H1 (cell line): ENCODE results near the gene RPS6KA6. TPM values are rescaled to one million over a fixed set of nuclear protein-coding genes. Genes with fewer than 3 reads are reported as not detected.

Experiments used
- CTCF ChIA-PET: fragments of 300-600 bp; sonication (Branson Sonifier 250); formaldehyde crosslinking; loops from one replicate; lab custom pipeline; 2021; ENCODE audit not compliant: partially characterized antibody; lab: Charles Lee
- POLR2A ChIA-PET: fragments of 300-600 bp; sonication (Branson Sonifier 250); formaldehyde crosslinking; loops from one replicate; lab custom pipeline; 2021; ENCODE audit warnings: inconsistent platforms; ENCODE audit not compliant: partially characterized antibody; lab: Charles Lee
- DNase-seq, 2 experiments: peaks; one replicate each; pipeline versions ENCODE4 v3.0.0 to v3.0.0-alpha.2; 2010 to 2022; ENCODE audit warnings: low spot score in 2 of 2, low read depth in 1 of 2, mixed read lengths in 1 of 2
- FAIRE-seq: peaks from 2 replicates; lab custom pipeline; 2011; peaks lifted over from hg19 to GRCh38; lab: Jason Lieb, UNC
- H2AFZ ChIP-seq: 2 replicates; pipeline ENCODE4 v1.8.1; 2012; ENCODE audit warnings: low read length, inconsistent platforms
- H2AK5ac ChIP-seq: 2 replicates; pipeline ENCODE4 v1.6.1; 2013; ENCODE audit warnings: low read depth, low read length
- H2BK120ac ChIP-seq: replicated peaks from 2 replicates; pipeline ENCODE3; 2013; ENCODE audit warnings: low read depth, low read length, inconsistent platforms
- H2BK12ac ChIP-seq: 2 replicates; pipeline ENCODE4 v1.6.1; 2013; ENCODE audit warnings: low read depth, low read length
- H2BK15ac ChIP-seq: 2 replicates; pipeline ENCODE4 v1.6.1; 2013; ENCODE audit warnings: low read length
- H2BK20ac ChIP-seq: 2 replicates; pipeline ENCODE4 v1.6.1; 2013; ENCODE audit warnings: low read length
- H2BK5ac ChIP-seq: 2 replicates; pipeline ENCODE4 v1.6.1; 2013; ENCODE audit warnings: low read depth, low read length
- H3K14ac ChIP-seq: 2 replicates; pipeline ENCODE4 v1.6.1; 2013; ENCODE audit warnings: inconsistent platforms; ENCODE audit not compliant: insufficient read length
- H3K18ac ChIP-seq: 2 replicates; pipeline ENCODE4 v1.6.1; 2013; ENCODE audit warnings: low read length; ENCODE audit errors: extremely low read depth
- H3K23ac ChIP-seq: 2 replicates; pipeline ENCODE4 v1.6.1; 2013; ENCODE audit warnings: inconsistent platforms; ENCODE audit not compliant: insufficient read length
- H3K23me2 ChIP-seq: 2 replicates; pipeline ENCODE4 v1.6.1; 2013; ENCODE audit warnings: low read depth, low read length
- H3K27ac ChIP-seq: 2 replicates; pipeline ENCODE4 v1.6.1; 2011; ENCODE audit warnings: low read depth, low read length, inconsistent platforms
- H3K27me3 ChIP-seq, 4 experiments: replicated peaks in 1 of 4; 1 replicate in 1 of 4; 2 replicates in 3 of 4; pipeline versions ENCODE4 v1.6.1 to v1.8.1; 2011 to 2013; ENCODE audit warnings: low read length in 3 of 4, mild to moderate bottlenecking in 3 of 4, inconsistent platforms in 2 of 4, mixed read lengths in 2 of 4, moderate library complexity in 1 of 4; ENCODE audit not compliant: control insufficient read depth in 3 of 4, insufficient read depth in 3 of 4; ENCODE audit errors: extremely low read depth in 1 of 4
- H3K36me3 ChIP-seq, 4 experiments: 2 replicates each; pipeline versions ENCODE4 v1.6.1 to v1.8.1; 2011 to 2013; ENCODE audit warnings: mild to moderate bottlenecking in 4 of 4, low read length in 3 of 4, moderate library complexity in 2 of 4, control low read depth in 1 of 4, inconsistent platforms in 1 of 4; ENCODE audit not compliant: insufficient read depth in 4 of 4, control insufficient read depth in 2 of 4
- H3K4ac ChIP-seq: replicated peaks from 2 replicates; pipeline ENCODE3; 2013; ENCODE audit warnings: low read length, low read depth, mixed read lengths, inconsistent platforms; ENCODE audit not compliant: insufficient read length
- H3K4me1 ChIP-seq, 4 experiments: replicated peaks in 1 of 4; 1 replicate in 1 of 4; 2 replicates in 3 of 4; pipeline versions ENCODE4 v1.6.1 to v1.8.1; 2011 to 2013; ENCODE audit warnings: low read length in 3 of 4, inconsistent platforms in 2 of 4, mixed read lengths in 1 of 4; ENCODE audit not compliant: insufficient read depth in 4 of 4, control insufficient read depth in 3 of 4
- H3K4me2 ChIP-seq, 2 experiments: 2 replicates each; pipeline versions ENCODE4 v1.6.1 to v1.8.1; 2011 to 2013; ENCODE audit warnings: low read depth in 2 of 2, low read length in 2 of 2, control low read depth in 1 of 2, inconsistent platforms in 1 of 2, mild to moderate bottlenecking in 1 of 2; ENCODE audit not compliant: insufficient read depth in 1 of 2
- H3K4me3 ChIP-seq, 4 experiments: fragments of 200-600, 300-600 bp in 1 of 4; sonication (generic), shearing (Covaris generic), sonication (Bioruptor Twin) in 1 of 4; 2 replicates each; pipeline versions ENCODE4 v1.5.1 to v1.8.1; 2011 to 2016; ENCODE audit warnings: low read length in 4 of 4, low read depth in 3 of 4, control low read depth in 2 of 4, inconsistent platforms in 2 of 4, mild to moderate bottlenecking in 2 of 4, mixed read lengths in 1 of 4, moderate library complexity in 1 of 4; ENCODE audit not compliant: insufficient read depth in 2 of 4; ENCODE audit errors: extremely low read depth in 1 of 4
- H3K56ac ChIP-seq: replicated peaks from 2 replicates; pipeline ENCODE3; 2013; ENCODE audit warnings: low read depth, mild to moderate bottlenecking, mixed read lengths, low read length, inconsistent platforms; ENCODE audit not compliant: insufficient read length
- H3K79me1 ChIP-seq: 2 replicates; pipeline ENCODE4 v1.6.1; 2013; ENCODE audit warnings: low read depth, low read length, control low read depth
- H3K79me2 ChIP-seq, 2 experiments: 2 replicates each; pipeline versions ENCODE4 v1.6.1 to v1.8.1; 2012 to 2013; ENCODE audit warnings: low read length in 2 of 2, mild to moderate bottlenecking in 2 of 2, inconsistent platforms in 1 of 2; ENCODE audit not compliant: insufficient read depth in 2 of 2, control insufficient read depth in 1 of 2
- H3K9ac ChIP-seq, 4 experiments: replicated peaks in 1 of 4; 1 replicate in 1 of 4; 2 replicates in 3 of 4; pipeline versions ENCODE4 v1.6.1 to v1.8.1; 2011 to 2013; ENCODE audit warnings: low read depth in 3 of 4, low read length in 3 of 4, control low read depth in 2 of 4, mild to moderate bottlenecking in 2 of 4, moderate library complexity in 2 of 4, inconsistent platforms in 1 of 4; ENCODE audit errors: extremely low read depth in 1 of 4
- H3K9me3 ChIP-seq, 2 experiments: 2 replicates each; pipeline versions ENCODE4 v1.6.1 to v1.8.1; 2012 to 2013; ENCODE audit warnings: mild to moderate bottlenecking in 2 of 2, moderate library complexity in 2 of 2, control low read depth in 1 of 2, inconsistent platforms in 1 of 2, low read depth in 1 of 2, low read length in 1 of 2, mixed read lengths in 1 of 2; ENCODE audit not compliant: insufficient read depth in 2 of 2
- H4K20me1 ChIP-seq, 2 experiments: replicated peaks in 1 of 2; 2 replicates each; pipeline versions ENCODE3 to v1.8.1; 2011 to 2013; ENCODE audit warnings: inconsistent platforms in 2 of 2, low read length in 2 of 2, mild to moderate bottlenecking in 1 of 2; ENCODE audit not compliant: insufficient read depth in 2 of 2, control insufficient read depth in 1 of 2
- H4K5ac ChIP-seq: 2 replicates; pipeline ENCODE4 v1.6.1; 2013; ENCODE audit warnings: low read length, low read depth, mixed read lengths, inconsistent platforms; ENCODE audit not compliant: insufficient read length
- H4K8ac ChIP-seq: 2 replicates; pipeline ENCODE4 v1.8.0; 2013; ENCODE audit warnings: mild to moderate bottlenecking, moderate library complexity, low read length, inconsistent platforms; ENCODE audit not compliant: insufficient read depth; ENCODE audit errors: extremely low read depth
- H4K91ac ChIP-seq: replicated peaks from 2 replicates; pipeline ENCODE3; 2013; ENCODE audit warnings: low read length, mixed read lengths, inconsistent platforms; ENCODE audit not compliant: insufficient read length
- BACH1 ChIP-seq: IDR thresholded peaks from 2 replicates; pipeline ENCODE4 v1.6.1; 2012; ENCODE audit warnings: low read length, improper control_type of control experiment
- BRCA1 ChIP-seq: IDR thresholded peaks from 2 replicates; pipeline ENCODE4 v1.6.1; 2012; ENCODE audit warnings: low read depth, low read length, improper control_type of control experiment
- CBX5 ChIP-seq: fragments of 300-800, 300-1000 bp; sonication (generic); IDR thresholded peaks from 2 replicates; pipeline ENCODE4 v1.7.1; 2016; ENCODE audit warnings: antibody characterized with exemption, low read length, low read depth
- CBX8 ChIP-seq: fragments of 300-800, 300-1000 bp; sonication (generic); IDR thresholded peaks from 2 replicates; pipeline ENCODE4 v1.7.1; 2016; ENCODE audit warnings: low read depth, low read length, borderline replicate concordance
- CEBPB ChIP-seq: IDR thresholded peaks from 2 replicates; pipeline ENCODE4 v1.6.1; 2012; ENCODE audit warnings: low read depth, low read length
- CREB1 ChIP-seq: IDR thresholded peaks from 2 replicates; pipeline ENCODE4 v1.6.1; 2012; ENCODE audit warnings: inconsistent platforms
- FOSL1 ChIP-seq: IDR thresholded peaks from 2 replicates; pipeline ENCODE4 v1.6.1; 2011; ENCODE audit warnings: mild to moderate bottlenecking, low read depth, low read length, moderate library complexity; ENCODE audit not compliant: insufficient read depth
- GTF2F1 ChIP-seq: IDR thresholded peaks from 2 replicates; pipeline ENCODE4 v1.6.1; 2012; ENCODE audit warnings: low read depth, low read length, improper control_type of control experiment, borderline replicate concordance
- KDM1A ChIP-seq: fragments of 200-600, 300-600 bp; sonication (generic); IDR thresholded peaks from 2 replicates; pipeline ENCODE4 v1.7.1; 2016; ENCODE audit warnings: mild to moderate bottlenecking, low read length, borderline replicate concordance
- MAFK ChIP-seq: IDR thresholded peaks from 2 replicates; pipeline ENCODE4 v1.6.1; 2012; ENCODE audit warnings: low read depth, mild to moderate bottlenecking, improper control_type of control experiment, low read length
- POLR2AphosphoS5 ChIP-seq: IDR thresholded peaks from 2 replicates; pipeline ENCODE4 v1.6.1; 2011; ENCODE audit warnings: low read depth, low read length
- RBBP5 ChIP-seq: IDR thresholded peaks from 2 replicates; pipeline ENCODE4 v1.7.1; 2012; ENCODE audit warnings: low read depth, mild to moderate bottlenecking, inconsistent platforms, low read length, moderate library complexity, borderline replicate concordance
- SIX5 ChIP-seq: IDR thresholded peaks from 2 replicates; pipeline ENCODE4 v1.6.1; 2011; ENCODE audit warnings: mild to moderate bottlenecking, low read depth, low read length
- TAF7 ChIP-seq: optimal IDR thresholded peaks from 2 replicates; pipeline ENCODE3; 2011; ENCODE audit warnings: low read depth, mild to moderate bottlenecking, inconsistent platforms, low read length, moderate library complexity, borderline replicate concordance
- TEAD4 ChIP-seq: IDR thresholded peaks from 2 replicates; pipeline ENCODE4 v1.6.1; 2012; ENCODE audit warnings: low read depth, low read length, inconsistent platforms, mixed read lengths
- WGBS, 2 experiments: shearing (Covaris generic) in 1 of 2; methylation state at CpG; one replicate each; pipeline versions ENCODE4 v1.1.6 to v1.1.7; 2013 to 2015; ENCODE audit warnings: low lambda C conversion rate in 2 of 2, mixed read lengths in 2 of 2, inconsistent platforms in 1 of 2, low coverage in 1 of 2, missing lambda C conversion rate in 1 of 2; ENCODE audit not compliant: insufficient replicate concordance in 2 of 2, insufficient coverage in 1 of 2, insufficient read length in 1 of 2; ENCODE audit errors: extremely low coverage in 1 of 2, missing lambda C conversion rate in 1 of 2; 5-methylcytosine and 5-hydroxymethylcytosine counted together
- polyA plus RNA-seq, 7 experiments: library from polyadenylated mRNA; depleted of rRNA in 3 of 7; stranded (reverse) in 5 of 7; unstranded in 2 of 7; fragments of >200 nt in 5 of 7; fragments of 200-250 nt in 2 of 7; gene quantifications; 1 replicate in 5 of 7; 2 replicates in 1 of 7; 4 replicates in 1 of 7; pipeline versions ENCODE4 v1.2.1 to v1.2.3, GENCODE V29; 2011 to 2013; ENCODE audit warnings: missing spikeins in 2 of 7, mixed read lengths in 2 of 7
- total RNA-seq: library from RNA; stranded (reverse); fragmentation: NEBNext Ultra II Directional; extraction: Animal tissue kit (Norgen Biotek cat#: 25700); gene quantifications from 2 replicates; pipeline ENCODE4 v1.2.1, GENCODE V29; 2021

Gene RPS6KA6
- total and polyA plus RNA-seq, 2 of the 8 experiments (the other 6 are each of a cell fraction or from before 2014, with no cell fraction given), result 3.5 to 14.6 TPM

DNA sequence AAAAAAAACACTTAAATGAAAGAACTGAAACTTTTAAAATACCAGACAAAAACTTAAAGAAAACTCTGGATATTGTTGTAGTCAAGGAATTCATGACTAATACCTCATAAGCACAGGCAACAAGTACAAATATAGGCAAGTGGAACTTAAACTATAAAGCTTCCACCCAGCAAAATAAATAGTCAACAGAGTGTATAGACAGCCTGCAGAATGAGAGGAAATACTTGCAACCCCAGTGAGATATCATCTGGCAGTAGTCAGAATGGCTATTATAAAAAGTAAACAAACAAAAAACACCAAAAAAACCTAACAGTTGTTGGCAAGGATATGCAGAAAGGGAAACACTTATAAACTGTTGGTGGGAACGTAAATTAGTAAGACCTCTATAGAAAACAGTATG is 9.6 kb upstream of the RPS6KA6 start:
- no peak overlapping the region for H2BK15ac ChIP-seq
- H3K27me3 ChIP-seq, result no peaks in the 10 kb centered on the region
- ChIA-PET POLR2A (no interaction called here), CTCF (no interaction called here)
- no peak overlapping the region for H2AFZ ChIP-seq
- H2BK5ac ChIP-seq, result no peak overlapping the region
- no peak overlapping the region for H3K4me3 ChIP-seq
- H4K20me1 ChIP-seq, result no peaks in the 10 kb centered on the region
- 0 out of 4 replicates have a peak, but pooled peaks cover 0 to 2% of the 10 kb centered on the region in 2 experiments for H3K9me3 ChIP-seq
- H3K14ac ChIP-seq, result no peak overlapping the region
- FAIRE-seq (no peak), DNase-seq (no peak)
- no peaks in the 10 kb centered on the region for H3K36me3 ChIP-seq
- WGBS, 2 experiments, result 78% methylated on average over 1 of the region's 1 CpG; no CpG with 5 or more reads in 1 of the 2 experiments
- TF ChIP-seq GTF2F1 (no peak), CBX8 (no peak), FOSL1 (no peak), CEBPB (no peak), RBBP5 (no peak), CBX5 (no peak), TAF7 (no peak), POLR2AphosphoS5 (no peak), CREB1 (no peak), MAFK (no peak), BRCA1 (no peak), KDM1A (no peak), BACH1 (no peak), SIX5 (no peak), TEAD4 (no peak)
- H3K56ac ChIP-seq, result no peak overlapping the region
- H3K4ac ChIP-seq, result no peak overlapping the region
- H3K79me2 ChIP-seq, result no peaks in the 10 kb centered on the region
- no peak overlapping the region for H3K27ac ChIP-seq
- H2AK5ac ChIP-seq, result no peak overlapping the region
- H2BK20ac ChIP-seq, result no peak overlapping the region
- H3K18ac ChIP-seq, result no peak overlapping the region
- H3K4me1 ChIP-seq, result no peaks in the 10 kb centered on the region
- no peaks in the 10 kb centered on the region for H3K79me1 ChIP-seq
- H3K9ac ChIP-seq, result no peak overlapping the region
- H2BK120ac ChIP-seq, result no peak overlapping the region
- no peak overlapping the region for H3K23ac ChIP-seq
- H4K8ac ChIP-seq, result no peak overlapping the region
- H2BK12ac ChIP-seq, result no peak overlapping the region
- no peak overlapping the region for H4K91ac ChIP-seq
- no peak overlapping the region for H3K4me2 ChIP-seq
- H4K5ac ChIP-seq, result no peak overlapping the region
- H3K23me2 ChIP-seq, result no peaks in the 10 kb centered on the region
